HG02571 (cell line): Measurements from ENCODE around the gene LYPD4.
"Not testable (repeated sequence)": the region's sequence is repeated elsewhere in the genome, so short reads cannot be mapped to it uniquely, and the experiment has no call there.

ENCODE experiments used
- ATAC-seq: cut with Tn5 transposase; IDR thresholded peaks from one replicate; pipeline ENCODE4 v1.9.1; 2021; ENCODE audit warnings: mild to moderate bottlenecking, moderate library complexity; ENCODE audit not compliant: unreplicated experiment

LYPD4 gene

DNA sequence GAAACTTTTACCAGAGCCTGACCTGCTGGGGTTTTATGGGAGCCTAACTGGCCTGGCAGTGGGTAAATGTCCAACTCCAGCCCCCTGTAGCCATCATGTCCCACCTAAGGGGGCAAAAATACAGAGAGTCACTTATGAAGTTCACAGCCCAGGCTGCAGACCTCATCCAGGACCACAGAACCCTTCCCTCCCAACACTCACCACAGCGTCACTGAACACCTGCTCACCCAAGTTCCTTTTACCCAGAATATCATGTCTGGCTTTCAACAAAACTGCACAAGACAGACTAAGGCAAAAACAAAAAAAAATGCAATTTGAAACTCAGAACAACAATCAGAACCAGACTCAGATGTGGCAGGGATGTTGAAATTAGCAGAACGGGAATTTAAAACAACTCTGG is 41.7 kb downstream of the LYPD4 start:
- no peak for ATAC-seq

GRCh38 chr19:41801792-41802211 is 42.7 kb downstream of the LYPD4 start:
- ATAC-seq, result no peak

DNA sequence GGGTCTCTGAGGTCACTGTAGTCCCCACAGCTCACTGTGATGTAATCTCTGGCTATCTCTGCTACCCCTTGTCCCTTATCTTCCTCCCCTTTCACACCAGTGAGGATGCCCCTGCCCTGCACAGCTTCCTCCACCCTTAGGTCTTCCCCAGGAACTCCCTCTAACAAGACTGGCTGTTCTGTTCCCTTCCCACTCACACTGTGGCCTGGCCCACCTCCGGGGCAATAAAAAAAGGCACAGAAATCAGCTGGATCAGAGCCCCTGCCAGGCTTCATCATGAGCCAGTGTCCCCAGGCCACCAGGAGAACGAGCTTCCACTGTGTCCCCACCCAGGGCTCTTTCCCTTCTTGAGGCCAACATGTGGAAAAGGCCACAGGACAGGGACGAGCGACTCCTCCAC is 43.5 kb downstream of the LYPD4 start:
- no peak for ATAC-seq

DNA sequence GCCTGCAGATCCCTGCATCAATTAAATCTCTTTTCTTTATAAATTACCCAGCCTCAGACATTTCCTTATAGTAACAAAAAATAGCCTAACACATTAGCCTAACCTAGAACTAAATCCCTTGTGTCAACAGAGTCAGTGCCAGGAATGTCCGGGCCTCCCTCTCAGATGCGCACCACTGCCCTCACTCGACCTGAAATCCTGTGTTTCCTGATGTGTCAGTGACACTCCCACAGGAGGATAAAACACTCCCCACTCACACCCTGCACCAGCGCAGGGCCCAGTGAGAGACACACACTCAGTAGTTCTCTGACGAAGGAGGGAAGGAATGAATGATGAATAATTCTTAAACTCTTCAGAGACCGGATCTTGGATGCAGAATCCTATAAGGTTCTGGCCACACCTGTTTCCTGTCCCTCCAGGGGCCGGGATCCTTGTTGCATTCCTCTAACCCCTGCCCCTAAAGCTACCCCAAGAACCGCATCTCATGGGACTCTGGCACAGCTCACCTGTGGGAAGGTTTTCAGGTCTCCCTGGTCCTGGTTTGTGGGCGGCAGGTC is 45.0 kb downstream of the LYPD4 start:
- ATAC-seq, result no peak

- no peak for ATAC-seq
Measured at GRCh38 chr19:41796901-41797300, 47.6 kb downstream of the LYPD4 start.

DNA sequence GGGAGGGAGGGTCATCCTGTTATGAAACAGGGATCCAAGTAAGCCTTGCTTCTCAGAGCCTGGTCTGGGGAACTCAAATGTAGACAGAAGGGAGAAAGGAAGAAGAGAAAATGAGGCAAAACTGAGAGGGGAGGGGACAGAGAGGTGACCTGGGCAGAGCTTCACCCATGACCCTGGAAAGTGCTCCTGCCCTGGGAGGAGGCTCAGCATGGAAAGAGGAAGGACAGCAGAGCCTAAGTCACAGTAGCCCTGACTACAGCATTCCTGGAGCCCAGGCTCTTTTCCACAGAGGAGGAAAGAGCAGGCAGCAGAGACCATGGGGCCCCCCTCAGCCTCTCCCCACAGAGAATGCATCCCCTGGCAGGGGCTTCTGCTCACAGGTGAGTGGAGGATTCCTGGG is 48.1 kb downstream of the LYPD4 start, which contains the start of gene CEACAM3:
Gene CEACAM3 (plus strand): TSS at position 226 of the 400 bp plus-strand sequence. CDS start 91 bp downstream, at position 317.
- no peak for ATAC-seq

GRCh38 chr19:41795031-41795461 is 49.4 kb downstream of the LYPD4 start:
- no peak for ATAC-seq

DNA sequence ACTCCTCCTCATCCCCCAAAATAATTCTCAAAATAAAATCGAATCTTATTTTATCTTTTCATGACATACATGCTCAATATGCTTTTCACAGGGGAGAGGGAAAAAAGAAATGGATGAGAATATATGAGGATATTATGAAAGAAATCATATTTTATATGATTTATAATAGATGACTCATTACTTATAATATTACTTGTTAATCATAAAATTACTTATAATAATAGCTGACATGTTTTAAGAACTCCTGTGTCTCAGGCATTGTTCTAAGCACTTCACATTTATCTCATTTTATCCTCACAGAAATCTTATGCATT is 51.1 kb downstream of the LYPD4 start:
- ATAC-seq, result no peak

DNA sequence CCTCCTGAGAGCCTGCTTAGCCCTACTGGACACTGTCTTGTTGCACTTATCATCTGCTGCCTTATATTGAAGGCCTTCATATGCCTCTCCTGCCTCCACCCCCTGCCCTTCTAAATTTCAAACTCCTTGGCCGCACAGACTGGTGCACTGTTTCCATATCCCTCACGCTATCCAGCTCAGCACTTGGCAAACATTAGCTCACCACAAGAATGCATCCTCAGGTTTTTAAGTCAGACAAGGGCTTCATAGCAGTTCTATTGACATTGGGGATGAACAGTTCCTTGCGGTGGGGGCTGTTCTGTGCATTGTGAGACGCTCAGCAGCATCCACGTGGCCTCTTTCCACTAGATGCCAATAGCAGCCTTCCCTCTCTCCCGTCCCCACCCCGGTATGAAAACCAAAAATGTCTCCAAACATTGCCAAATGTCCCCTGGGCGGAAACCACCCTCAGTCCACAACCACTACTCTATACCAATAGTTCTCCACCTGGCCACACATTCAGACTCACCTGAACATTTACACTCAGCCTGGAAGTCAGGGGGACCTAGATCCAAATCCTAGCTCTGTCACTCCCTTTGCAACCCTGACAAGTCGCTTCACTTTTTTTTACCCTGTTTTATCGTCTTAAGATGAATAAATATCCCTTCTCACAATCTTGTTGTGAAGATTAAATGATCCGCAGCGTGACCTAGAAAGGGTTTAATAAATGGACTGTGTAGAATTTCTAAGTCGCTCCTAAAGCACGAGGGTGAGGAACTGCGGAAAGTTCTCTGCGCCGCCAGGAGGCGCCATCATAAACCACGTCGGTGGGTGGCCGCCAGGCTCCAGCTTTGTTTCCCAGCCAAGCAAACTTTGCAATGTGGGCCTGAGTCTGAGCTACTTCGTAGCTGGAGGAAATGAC is 51.7 kb downstream of the LYPD4 start:
- no peak for ATAC-seq

DNA sequence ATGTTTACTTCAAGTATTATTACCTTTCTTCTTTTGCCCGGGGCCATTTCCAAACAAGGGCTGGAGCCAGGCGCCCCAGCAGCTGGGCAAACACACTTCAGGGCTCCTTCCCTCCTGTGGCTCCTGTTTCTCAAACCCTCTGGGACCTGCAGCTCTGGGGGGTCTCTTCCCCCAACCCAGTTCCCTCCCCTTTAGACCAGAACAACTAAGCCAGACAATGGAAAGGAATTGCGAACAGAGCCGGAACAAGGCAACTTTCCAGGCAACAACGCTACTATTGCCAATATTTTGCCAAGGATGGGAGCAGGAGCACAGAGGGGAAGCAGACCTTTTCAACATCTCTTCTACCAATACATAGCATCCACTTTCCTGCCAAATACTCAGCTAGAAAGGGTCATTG is 55.4 kb downstream of the LYPD4 start:
- ATAC-seq, result not testable (repeated sequence)

GRCh38 chr19:41788518-41788917 is 56.0 kb downstream of the LYPD4 start:
- ATAC-seq, result not testable (repeated sequence)
